ENCODE results near the gene C5orf47.

DNA sequence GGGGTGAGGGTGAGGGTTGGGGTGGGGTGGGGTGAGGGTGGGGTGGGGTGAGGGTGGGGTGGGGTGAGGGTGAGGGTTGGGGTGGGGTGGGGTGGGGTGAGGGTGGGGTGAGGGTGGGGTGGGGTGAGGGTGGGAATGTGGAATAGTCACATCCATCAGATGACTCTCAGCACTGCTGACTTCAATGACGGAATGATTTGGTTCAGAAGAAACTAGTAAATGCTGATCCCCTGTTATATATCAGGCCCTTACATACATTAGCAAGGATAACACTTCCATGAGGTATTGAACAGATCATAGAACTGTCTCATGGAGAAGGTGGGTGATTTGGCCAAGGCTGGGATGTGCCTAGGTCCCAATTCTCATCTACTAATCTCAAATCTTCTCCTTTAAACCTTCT is 24.5 kb upstream of the C5orf47 start:
- TF ChIP-seq SP1 (IDR thresholded peaks at IDR 0.05; ENCODE audit: low read depth, low read length) (no peak), STAT1 (conservative IDR thresholded peaks at IDR 0.05) (no peak), ATF7 (IDR thresholded peaks at IDR 0.05; ENCODE audit: low read depth) (no peak), YY1 (IDR thresholded peaks at IDR 0.05; ENCODE audit: low read depth, low read length) (no peak), MAX (IDR thresholded peaks at IDR 0.05; ENCODE audit: low read depth, low read length) (no peak)

All from GM12878 (cell line).